Measurements from ENCODE around the gene SMYD3. TPM values are rescaled to one million over a fixed set of nuclear protein-coding genes. Genes with fewer than 3 reads are reported as not detected.

Gene SMYD3
- total and polyA plus RNA-seq, 8 donors: 20.4 to 35.1 (median 24.3) TPM

- no peak for DNase-seq
- H3K27me3 ChIP-seq: no peaks in the 10 kb centered on the region
- H3K9me3 ChIP-seq: no peaks in the 10 kb centered on the region
- H3K36me3 ChIP-seq: no peaks in the 10 kb centered on the region
- H3K4me1 ChIP-seq: peaks cover 7 to 12% of the 10 kb centered on the region in 2 donors
- no peak overlapping the region for H3K4me3 ChIP-seq
- H3K27ac ChIP-seq: no peak overlapping the region
- no peak for TF ChIP-seq CTCF (IDR thresholded peaks at IDR 0.05)
- intact Hi-C loops (cut with DNase I): no loop called here
- ATAC-seq: no peak
Observed at GRCh38 chr1:245805532-245805931, 701.5 kb downstream of the SMYD3 start.

- H3K27ac ChIP-seq: no peak overlapping the region
- DNase-seq (no peak), ATAC-seq (no peak)
- H3K27me3 ChIP-seq: no peaks in the 10 kb centered on the region
- H3K4me3 ChIP-seq: no peak overlapping the region
- no peak for TF ChIP-seq CTCF (IDR thresholded peaks at IDR 0.05)
- no peaks in the 10 kb centered on the region for H3K36me3 ChIP-seq
- H3K4me1 ChIP-seq: peaks cover 7 to 12% of the 10 kb centered on the region in 2 donors
- H3K9me3 ChIP-seq: no peaks in the 10 kb centered on the region
- intact Hi-C loops (cut with DNase I): no loop called here
Observed at GRCh38 chr1:245804696-245805095, 702.4 kb downstream of the SMYD3 start.

GRCh38 chr1:245803666-245804037 lies 703.4 kb downstream of the SMYD3 start:
- H3K27me3 ChIP-seq: no peaks in the 10 kb centered on the region
- intact Hi-C loops (cut with DNase I): no loop called here
- H3K36me3 ChIP-seq: no peaks in the 10 kb centered on the region
- no peak for TF ChIP-seq CTCF (IDR thresholded peaks at IDR 0.05)
- no peak for DNase-seq
- ATAC-seq: no peak
- no peak overlapping the region for H3K4me3 ChIP-seq
- H3K27ac ChIP-seq: no peak overlapping the region
- no peaks in the 10 kb centered on the region for H3K9me3 ChIP-seq
- peaks cover 7 to 12% of the 10 kb centered on the region in 2 donors for H3K4me1 ChIP-seq

- H3K27ac ChIP-seq: no peak overlapping the region
- H3K36me3 ChIP-seq: no peaks in the 10 kb centered on the region
- no peak for TF ChIP-seq CTCF (IDR thresholded peaks at IDR 0.05)
- no peaks in the 10 kb centered on the region for H3K27me3 ChIP-seq
- no peaks in the 10 kb centered on the region for H3K9me3 ChIP-seq
- no peak overlapping the region for H3K4me3 ChIP-seq
- intact Hi-C loops (cut with DNase I): no loop called here
- DNase-seq: no peak
- no peak for ATAC-seq
- H3K4me1 ChIP-seq: peaks cover 7 to 12% of the 10 kb centered on the region in 2 donors
Observed at GRCh38 chr1:245802941-245803665, 704.0 kb downstream of the SMYD3 start.

GRCh38 chr1:245800901-245801605 lies 706.0 kb downstream of the SMYD3 start:
- DNase-seq: no peak
- ATAC-seq: no peak
- H3K4me3 ChIP-seq: no peak overlapping the region
- H3K4me1 ChIP-seq: no peaks in the 10 kb centered on the region
- H3K9me3 ChIP-seq: no peaks in the 10 kb centered on the region
- no peaks in the 10 kb centered on the region for H3K36me3 ChIP-seq
- no peak for TF ChIP-seq CTCF (IDR thresholded peaks at IDR 0.05)
- intact Hi-C loops (cut with DNase I): no loop called here
- H3K27ac ChIP-seq: no peak overlapping the region
- no peaks in the 10 kb centered on the region for H3K27me3 ChIP-seq
